RKO (cell line): ENCODE results near the gene COA1.
"Not testable (repeated sequence)": the region's sequence is repeated elsewhere in the genome, so short reads cannot be mapped to it uniquely, and the experiment has no call there.

Source experiments
- DNase-seq: peaks from one replicate; pipeline ENCODE4 v3.0.0-alpha.2; 2016; ENCODE audit warnings: low spot score

COA1 gene

GRCh38 chr7:43687866-43688265, 41.5 kb downstream of the COA1 start:
- not testable (repeated sequence) for DNase-seq

GRCh38 chr7:43686991-43687390, 42.3 kb downstream of the COA1 start:
- no peak for DNase-seq

GRCh38 chr7:43680736-43681135, 48.6 kb downstream of the COA1 start:
- DNase-seq: no peak

- DNase-seq: no peak
Measured at GRCh38 chr7:43679210-43680068, 49.9 kb downstream of the COA1 start.

GRCh38 chr7:43678315-43678714, 51.0 kb downstream of the COA1 start:
- no peak for DNase-seq

GRCh38 chr7:43677864-43678263, 51.5 kb downstream of the COA1 start:
- no peak for DNase-seq

DNA sequence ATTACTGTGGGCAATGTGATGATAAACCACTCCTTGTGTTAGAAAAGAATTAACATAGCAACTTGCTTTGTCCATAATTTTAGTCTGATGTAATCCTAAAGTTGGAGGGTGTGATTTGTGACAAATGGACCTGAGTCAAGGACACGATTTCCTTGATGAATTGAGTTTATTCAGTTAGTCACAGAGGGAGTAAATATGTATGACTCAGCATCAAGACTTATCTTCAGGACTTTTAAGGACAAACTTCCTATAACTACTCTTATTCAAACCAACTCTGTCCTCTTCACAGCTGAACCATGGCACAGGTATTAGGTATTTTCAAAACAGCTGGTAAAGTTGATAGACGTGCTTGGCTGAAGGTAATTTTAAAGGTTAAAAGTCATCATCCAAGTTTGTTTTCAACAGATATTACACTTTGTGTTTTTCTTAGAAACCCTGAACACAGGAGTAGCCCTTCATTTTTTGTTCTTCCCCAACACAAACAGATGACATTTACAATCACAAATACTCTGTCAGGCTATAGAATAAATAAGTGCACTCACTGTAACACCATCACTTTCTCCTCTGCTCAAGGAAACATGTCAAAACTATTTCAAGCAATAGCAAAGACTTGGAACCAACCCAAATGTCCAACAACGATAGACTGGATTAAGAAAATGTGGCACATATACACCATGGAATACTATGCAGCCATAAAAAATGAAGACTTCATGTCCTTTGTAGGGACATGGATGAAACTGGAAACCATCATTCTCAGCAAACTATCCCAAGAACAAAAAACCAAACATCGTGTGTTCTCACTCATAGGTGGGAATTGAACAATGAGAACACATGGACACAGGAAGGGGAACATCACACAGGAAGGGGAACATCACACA, 54.5 kb downstream of the COA1 start:
- DNase-seq: peak; percentile 99

- DNase-seq: not testable (repeated sequence)
Measured at GRCh38 chr7:43673243-43673976, 55.9 kb downstream of the COA1 start.

GRCh38 chr7:43671521-43671920, 57.8 kb downstream of the COA1 start:
- DNase-seq: no peak

GRCh38 chr7:43669286-43670081, 59.8 kb downstream of the COA1 start:
- no peak for DNase-seq

DNA sequence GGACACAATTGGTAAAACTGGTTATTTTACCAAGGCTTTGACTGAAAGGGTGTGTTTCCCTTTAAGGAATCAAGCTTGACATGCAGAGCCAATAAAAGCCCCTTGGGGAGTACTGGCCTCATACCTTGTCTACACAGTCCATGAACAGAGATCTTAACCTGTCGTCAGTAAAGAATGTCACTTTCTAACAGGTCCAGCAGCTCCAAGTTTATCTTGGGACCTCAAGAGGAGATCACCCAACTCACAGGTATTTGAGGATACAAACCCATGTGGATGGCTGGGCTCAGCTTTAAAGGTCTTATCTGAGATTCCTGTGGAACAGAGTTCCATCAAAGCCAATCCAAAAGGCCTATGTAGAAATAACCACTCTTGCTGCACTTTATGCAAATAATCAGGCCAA, 61.3 kb downstream of the COA1 start:
- DNase-seq: no peak

DNA sequence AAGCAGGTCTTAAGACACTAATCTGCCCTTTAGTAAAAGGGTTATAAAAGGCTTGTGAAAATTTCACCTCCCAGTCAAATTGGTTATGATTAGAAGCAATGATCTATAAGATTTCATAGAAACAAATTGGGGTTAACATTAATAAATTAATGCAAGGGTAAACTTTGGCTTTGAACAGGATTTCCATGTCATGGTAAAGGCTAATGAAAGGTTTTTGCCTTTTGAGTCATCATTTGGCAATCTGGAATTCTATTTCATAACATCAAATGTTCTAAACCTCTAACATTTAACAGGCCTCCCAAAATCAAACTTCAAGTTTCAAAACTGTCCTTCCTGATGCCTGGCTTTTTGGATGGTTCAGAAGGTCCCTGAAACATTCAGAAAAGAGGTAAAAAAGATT, 62.4 kb downstream of the COA1 start:
- no peak for DNase-seq

- no peak for DNase-seq
Measured at GRCh38 chr7:43664681-43665080, 64.6 kb downstream of the COA1 start.

GRCh38 chr7:43660141-43660540, 69.2 kb downstream of the COA1 start:
- DNase-seq: no peak

DNA sequence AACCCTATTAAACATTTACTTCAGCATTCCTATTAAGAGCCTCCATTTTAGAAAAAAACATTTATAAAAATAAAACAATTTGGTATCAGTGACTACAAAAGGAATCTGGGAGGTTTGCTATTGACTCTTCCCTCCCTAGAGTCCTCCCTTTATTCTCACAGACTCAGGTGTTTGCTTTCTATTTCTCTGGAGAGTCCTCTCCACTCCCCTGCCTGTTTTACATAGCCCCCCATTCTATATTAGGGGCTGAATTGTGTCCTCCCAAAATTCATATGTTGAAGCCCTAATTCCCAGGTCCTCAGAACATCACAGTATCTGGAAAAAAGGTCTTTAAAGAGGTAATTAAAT, 69.8 kb downstream of the COA1 start:
- DNase-seq: no peak

- no peak for DNase-seq
Measured at GRCh38 chr7:43658718-43659548, 70.4 kb downstream of the COA1 start.

- no peak for DNase-seq
Measured at GRCh38 chr7:43656997-43657396, 72.3 kb downstream of the COA1 start.

GRCh38 chr7:43655584-43655983, 73.7 kb downstream of the COA1 start:
- DNase-seq: no peak

DNA sequence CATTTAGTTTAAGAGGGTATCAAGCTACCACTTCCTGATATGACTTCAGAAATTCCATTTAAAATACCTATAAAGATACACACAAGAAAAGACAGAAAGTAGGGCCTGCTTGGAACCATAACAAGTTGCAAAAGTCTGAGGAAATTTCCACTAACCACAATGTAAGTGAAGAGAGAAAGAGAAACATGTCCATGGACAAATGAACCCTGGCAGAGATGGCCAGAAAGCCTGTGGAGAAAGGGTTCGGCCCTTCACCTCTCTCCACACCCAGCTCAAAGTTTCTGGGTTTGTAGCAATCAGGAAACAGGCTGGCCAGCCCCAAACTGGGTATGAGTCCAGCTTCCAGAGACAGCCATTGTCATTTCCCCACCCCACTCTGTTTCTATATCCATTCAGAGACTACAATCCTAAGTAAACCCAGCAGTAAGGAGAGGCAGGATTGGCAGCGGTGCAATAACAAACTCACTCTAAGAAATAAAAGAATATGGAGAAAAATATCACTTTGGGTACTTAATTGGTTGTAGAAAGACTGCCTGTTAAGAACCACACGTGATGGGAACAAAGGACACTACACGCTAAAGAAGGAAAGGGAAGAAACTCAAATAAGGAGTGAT, 75.3 kb downstream of the COA1 start:
- DNase-seq: no peak

DNA sequence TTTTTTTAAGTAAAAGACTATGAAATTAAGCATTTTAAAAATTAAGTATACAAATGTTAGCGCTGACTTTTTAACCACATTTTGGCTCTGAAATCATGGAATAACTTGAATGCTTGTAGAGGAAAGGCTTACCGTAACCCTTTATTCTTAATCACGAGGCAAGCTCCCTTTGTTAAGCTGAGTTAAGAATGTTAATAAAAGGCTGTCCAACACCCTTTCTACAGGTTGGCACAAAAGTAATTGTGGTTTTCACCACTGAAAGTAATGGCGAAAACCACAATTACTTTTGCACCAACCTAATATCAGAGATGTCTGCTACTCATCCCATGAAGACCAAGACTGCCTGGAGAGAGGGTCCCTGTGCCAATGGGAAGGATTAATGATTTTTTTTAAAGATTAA, 75.9 kb downstream of the COA1 start:
- DNase-seq: no peak
